ENCODE measurements around the gene SH3GLB2.
"Not testable (repeated sequence)": the region's sequence is repeated elsewhere in the genome, so short reads cannot be mapped to it uniquely, and the experiment has no call there.

Gene SH3GLB2

DNA sequence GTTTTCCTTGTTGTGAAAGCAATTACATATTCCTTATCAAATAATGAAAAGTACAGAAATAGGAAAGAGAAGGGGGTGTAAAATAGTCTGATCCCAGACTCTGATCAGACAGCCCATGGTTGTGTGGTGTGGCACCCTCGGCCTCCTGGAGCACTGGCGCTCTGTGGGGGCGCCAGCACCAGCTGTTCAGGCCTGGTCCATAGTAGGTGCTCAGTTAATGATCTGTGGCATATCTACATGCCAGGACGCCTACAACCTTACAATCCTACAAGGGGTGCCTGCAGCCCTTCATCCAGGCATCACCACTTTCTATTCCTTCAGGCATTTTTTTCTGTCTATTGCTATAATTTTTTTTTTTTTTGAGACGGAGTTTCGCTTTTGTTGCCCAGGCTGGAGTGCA is 24.9 kb upstream of the SH3GLB2 start:
- no peak for DNase-seq

GRCh38 chr9:129052592-129052991 is 24.5 kb upstream of the SH3GLB2 start:
- DNase-seq, result peak in 1 of 2 experiments; percentile 18

- no peak for DNase-seq
These were observed 13.9 kb upstream of the SH3GLB2 start for GRCh38 chr9:129042016-129042415.

DNA sequence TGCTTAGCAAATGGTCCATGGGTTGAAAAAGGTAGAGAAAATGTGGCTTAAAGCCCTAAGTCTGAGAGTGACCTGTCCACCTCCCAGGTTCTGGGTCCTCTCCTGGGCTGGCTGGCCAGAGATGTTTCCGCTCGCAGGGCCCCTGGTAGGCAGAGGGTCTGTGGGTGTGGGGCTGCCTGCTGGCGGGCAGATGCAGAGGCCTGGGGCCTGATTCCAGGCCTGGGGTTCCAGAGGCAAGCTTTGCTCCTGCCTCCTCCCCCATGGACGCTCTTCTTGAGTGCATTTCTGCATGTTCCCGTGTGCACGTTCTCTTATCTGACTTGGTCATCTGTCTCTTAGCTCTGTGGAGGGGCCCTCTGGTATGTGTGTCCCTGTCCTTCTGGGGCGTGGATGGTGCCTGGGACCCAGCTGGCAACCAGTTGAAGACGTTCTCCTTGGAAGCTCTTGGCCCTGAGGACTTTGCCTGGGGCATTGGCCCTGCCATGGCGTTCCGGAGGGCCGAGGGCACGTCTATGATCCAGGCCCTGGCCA is 12.0 kb upstream of the SH3GLB2 start:
- DNase-seq, result no peak

GRCh38 chr9:129038109-129038852 is 10.2 kb upstream of the SH3GLB2 start:
- DNase-seq, result no peak

DNA sequence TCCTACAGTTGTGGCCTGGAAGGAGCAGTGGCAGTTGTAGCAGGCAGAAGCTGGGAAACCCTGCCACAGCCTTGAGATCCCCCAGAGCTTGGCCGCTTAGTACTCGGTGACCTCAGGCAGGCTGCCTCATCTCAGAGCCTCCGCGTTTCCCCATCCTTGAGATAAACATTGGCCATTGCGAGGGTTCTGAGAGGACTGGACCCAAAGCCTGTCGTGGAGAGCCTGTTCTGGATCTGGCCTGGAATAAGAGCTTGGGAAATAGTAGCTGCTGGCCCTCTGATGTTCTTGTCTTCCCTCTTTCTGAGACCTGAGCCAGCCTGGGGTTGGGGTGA is 9.6 kb upstream of the SH3GLB2 start:
- DNase-seq, result no peak

GRCh38 chr9:129036923-129037766 is 9.0 kb upstream of the SH3GLB2 start:
- DNase-seq, result no peak

DNA sequence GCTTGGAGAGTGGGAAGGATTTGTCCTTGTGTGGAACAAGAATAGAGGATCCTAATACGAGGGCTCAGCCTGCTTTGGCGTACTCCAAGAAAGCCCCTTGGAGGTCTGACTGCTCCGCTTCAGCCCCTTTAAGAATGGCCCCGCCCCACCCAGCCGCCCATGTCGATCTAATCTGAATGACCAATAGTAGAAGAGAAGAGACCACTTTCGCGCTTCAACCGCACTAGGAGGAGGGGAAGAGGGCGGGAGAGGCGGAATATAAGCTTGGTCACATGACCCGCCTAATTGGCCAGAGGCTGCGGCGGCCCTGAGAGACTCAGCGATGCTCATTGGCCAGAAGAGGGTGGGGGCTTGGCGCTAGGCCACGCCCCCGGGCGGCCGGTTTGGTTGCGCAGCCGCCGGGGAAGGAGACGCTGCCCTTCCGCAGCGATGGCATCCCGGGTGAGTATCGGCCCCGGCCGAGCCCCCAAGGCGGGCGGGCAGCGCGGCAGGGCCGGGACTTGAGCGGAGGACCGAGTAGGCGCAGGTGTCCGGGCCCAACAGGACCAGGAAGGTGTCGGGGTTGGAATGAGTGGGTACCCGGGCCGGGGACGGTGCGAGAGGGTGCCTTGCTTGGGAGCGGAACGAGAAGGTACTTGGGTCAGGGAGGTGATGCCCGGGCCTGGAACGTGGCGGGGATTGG is 8.3 kb upstream of the SH3GLB2 start, which contains the start of gene MIGA2:
Gene MIGA2 (plus strand): TSS at position 386 of the 682 bp plus-strand sequence. CDS start 3,969 bp downstream, outside the sequence.
- DNase-seq, result peak; percentile 99 to 100

- DNase-seq, result not testable (repeated sequence)
These were observed 7.7 kb upstream of the SH3GLB2 start for GRCh38 chr9:129035838-129036237.

GRCh38 chr9:129033216-129033615 is 5.1 kb upstream of the SH3GLB2 start:
- no peak for DNase-seq

DNA sequence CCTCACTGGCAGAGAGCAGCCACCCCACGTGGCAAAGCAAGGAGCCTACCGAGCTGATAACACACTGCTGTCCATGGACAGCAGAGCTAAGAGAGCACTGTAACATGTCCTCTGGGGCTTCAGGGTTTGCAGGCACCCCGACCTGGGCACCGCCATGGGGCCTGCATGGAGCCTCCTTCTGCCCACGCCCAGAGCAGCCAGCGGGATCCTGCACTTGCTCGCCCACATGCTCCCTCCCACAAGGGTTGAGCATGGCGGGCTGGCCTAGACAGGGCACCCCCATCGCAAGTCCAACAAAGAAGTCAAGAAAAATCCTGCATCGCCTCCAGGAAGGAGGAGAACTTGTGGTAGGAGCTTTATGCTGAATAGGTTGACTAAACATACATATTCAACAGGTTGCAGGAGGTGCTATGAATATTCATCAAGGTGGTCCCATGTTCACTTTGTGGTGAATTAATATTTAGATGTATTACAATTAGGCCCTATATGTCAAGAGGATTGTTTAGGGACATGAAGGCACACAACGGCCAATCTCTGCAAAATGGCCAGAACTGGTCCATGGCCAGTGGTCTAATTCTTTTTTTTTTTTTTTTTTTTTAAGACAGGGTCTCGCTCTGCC is 4.5 kb upstream of the SH3GLB2 start:
- DNase-seq, result no peak

- no peak for DNase-seq
These were observed 3.4 kb upstream of the SH3GLB2 start for GRCh38 chr9:129031514-129031913.

DNA sequence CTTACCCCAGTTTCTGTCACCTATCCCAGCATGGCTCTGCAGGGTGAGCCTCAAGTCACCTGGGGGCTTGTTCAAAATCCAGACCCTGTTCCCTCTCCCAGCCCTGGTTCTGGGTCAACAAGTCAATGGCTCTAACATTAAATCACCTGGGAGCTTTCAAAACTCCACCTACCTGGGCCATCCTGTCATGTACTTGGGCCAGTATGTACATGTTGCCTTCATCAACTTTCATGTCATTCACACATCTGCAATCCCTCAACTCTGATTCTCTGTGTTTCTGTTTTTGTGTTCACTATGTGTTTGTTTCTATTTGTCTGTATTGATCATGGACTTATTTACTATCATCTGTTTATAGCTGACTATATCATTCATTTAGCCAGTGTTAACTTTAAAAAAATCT is 2.1 kb upstream of the SH3GLB2 start:
- DNase-seq, result no peak

DNA sequence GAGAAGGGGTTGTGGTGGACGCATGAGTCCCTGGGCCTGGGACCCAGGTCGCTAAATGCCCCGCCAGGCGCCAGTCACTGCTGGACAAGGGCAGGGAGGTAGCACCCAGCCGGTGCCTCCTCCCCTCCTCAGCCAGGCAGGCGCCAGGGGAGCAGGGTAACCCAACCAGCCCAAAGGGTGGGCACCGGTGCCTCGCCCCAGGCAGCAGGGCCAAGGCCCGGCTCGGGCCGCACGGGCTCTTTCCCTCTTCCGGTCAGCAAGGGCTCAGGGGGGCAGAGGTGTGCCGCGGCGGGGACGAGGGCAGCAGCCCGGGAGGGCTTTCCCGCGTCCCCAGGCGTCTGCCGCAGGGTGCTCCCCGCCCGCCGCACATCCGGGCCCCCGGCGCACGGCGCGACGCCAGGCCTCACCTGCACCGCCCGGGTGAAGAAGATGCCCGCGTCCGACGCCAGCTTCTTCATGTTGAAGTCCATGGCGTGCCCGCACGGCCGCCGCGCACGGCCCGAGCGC is 393 bp downstream of the SH3GLB2 start:
- peak; percentile 62 to 72 for DNase-seq

GRCh38 chr9:129027224-129027684 is 877 bp downstream of the SH3GLB2 start:
- no peak for DNase-seq

GRCh38 chr9:129026442-129027223 is 1.5 kb downstream of the SH3GLB2 start:
- DNase-seq, result peak; percentile 20 to 61

DNA sequence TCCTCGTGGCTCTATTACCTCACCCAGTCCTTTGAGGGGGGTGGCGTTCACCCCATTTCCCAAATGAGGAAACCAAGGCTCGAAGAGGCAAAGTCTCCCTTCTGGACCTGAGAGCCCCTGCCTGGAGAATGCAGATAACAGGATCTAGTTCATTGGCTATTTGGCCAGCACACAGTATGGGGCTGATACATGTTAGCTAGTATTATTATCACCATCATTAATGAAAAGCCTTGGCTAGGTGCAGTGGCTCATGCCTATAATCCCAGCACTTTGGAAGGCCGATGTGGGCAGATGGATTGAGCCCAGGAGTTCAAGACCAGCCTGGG is 4.3 kb downstream of the SH3GLB2 start:
- no peak for DNase-seq

GRCh38 chr9:129023036-129023907 is 4.9 kb downstream of the SH3GLB2 start:
- DNase-seq, result peak; percentile 88 to 92

- DNase-seq, result no peak
These were observed 6.1 kb downstream of the SH3GLB2 start for GRCh38 chr9:129022037-129022436.

DNA sequence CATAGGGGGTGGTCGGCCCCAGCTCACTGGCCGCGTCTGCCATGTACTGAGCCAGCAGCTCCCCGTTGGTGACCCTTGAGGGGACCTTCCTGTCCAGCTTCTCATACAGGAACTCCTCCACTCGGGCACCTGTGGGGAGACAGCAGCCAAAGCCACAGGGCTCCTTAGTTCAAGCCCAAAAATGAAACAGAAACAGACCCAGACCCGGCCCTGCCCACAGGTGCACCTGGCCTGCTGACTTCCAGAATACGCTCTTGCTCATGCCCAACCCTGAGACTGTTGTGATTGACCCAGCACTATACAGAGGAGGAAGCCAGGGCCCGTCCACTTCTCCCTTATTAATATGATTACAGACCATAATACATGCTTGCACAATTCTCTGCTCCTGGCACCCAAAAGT is 7.0 kb downstream of the SH3GLB2 start:
- DNase-seq, result no peak

- no peak for DNase-seq
These were observed 13.5 kb downstream of the SH3GLB2 start for GRCh38 chr9:129014608-129015007.
